Gastroesophageal sphincter (tissue), 4 donors: ENCODE data around the gene ITGA11. TPM values are rescaled to one million over a fixed set of nuclear protein-coding genes. Genes with fewer than 3 reads are reported as not detected.
A peak's percentile ranks its signal among the peaks of the same experiment; 100 is the strongest.

Experiments used
- ATAC-seq: fragments of 150-250 bp; one replicate; pipeline ENCODE4 v1.9.1; 2016; ENCODE audit warnings: mild to moderate bottlenecking, moderate library complexity
- H3K27ac ChIP-seq, 4 donors: fragments of 200-600 bp; sonication (generic) in 3 of 4; 1 replicate in 3 of 4; 2 replicates in 1 of 4; pipeline ENCODE4 v1.5.1; 2016 to 2019
- H3K27me3 ChIP-seq: fragments of 200-600 bp; sonication (generic); one replicate; pipeline ENCODE4 v1.5.1; 2019
- H3K36me3 ChIP-seq, 2 donors: fragments of 200-600 bp; sonication (generic); one replicate each; pipeline ENCODE4 v1.5.1; 2019; ENCODE audit warnings: control low read depth in 1 of 2
- H3K4me1 ChIP-seq, 3 donors: fragments of 200-600 bp; sonication (generic); 1 replicate in 2 of 3; 2 replicates in 1 of 3; pipeline ENCODE4 v1.5.1; 2016 to 2019; ENCODE audit warnings: control low read depth in 2 of 3
- H3K4me3 ChIP-seq, 2 donors: fragments of 200-600 bp; sonication (generic); one replicate each; pipeline ENCODE4 v1.5.1; 2019; ENCODE audit warnings: mild to moderate bottlenecking in 1 of 2, moderate library complexity in 1 of 2
- H3K9me3 ChIP-seq, 3 donors: fragments of 200-600 bp; sonication (generic); one replicate each; pipeline ENCODE4 v1.5.1; 2017 to 2019; ENCODE audit warnings: control low read depth in 2 of 3
- EP300 ChIP-seq: sonication (generic); formaldehyde crosslinking; IDR thresholded peaks from one replicate; pipeline ENCODE4 v1.6.1; 2017; ENCODE audit warnings: antibody characterized with exemption, mild to moderate bottlenecking
- POLR2A ChIP-seq, 2 donors: fragments of 450-650 bp; IDR thresholded peaks; one replicate each; pipeline ENCODE4 v1.6.1; 2017; ENCODE audit warnings: antibody characterized with exemption in 2 of 2, mild to moderate bottlenecking in 2 of 2, moderate library complexity in 1 of 2
- POLR2AphosphoS5 ChIP-seq: sonication (generic); formaldehyde crosslinking; IDR thresholded peaks from one replicate; pipeline ENCODE4 v1.6.1; 2017; ENCODE audit warnings: antibody characterized with exemption
- WGBS, 2 donors: methylation state at CpG; one replicate each; pipeline ENCODE4 v1.1.5; 2018; ENCODE audit warnings: low coverage in 1 of 2; 5-methylcytosine and 5-hydroxymethylcytosine counted together
- total RNA-seq, 4 donors: library from RNA; depleted of rRNA; stranded (reverse); fragments of >200 nt; gene quantifications; one replicate each; pipeline ENCODE4 v1.1.0, GENCODE V29; 2016
- TF ChIP-seq, protein P1 (sequence below), 4 experiments: fragments of 200-600 bp in 2 of 4; fragments of 450-650 bp in 2 of 4; sonication (generic) in 1 of 4; IDR thresholded peaks; one replicate each; pipeline ENCODE4 v1.5.1; 2017 to 2019; ENCODE audit warnings: antibody characterized with exemption in 4 of 4, mild to moderate bottlenecking in 2 of 4, moderate library complexity in 2 of 4

The ITGA11 gene
- total RNA-seq, 4 donors from 2014 or later: 3.8 to 9.5 (median 6.7) TPM

DNA sequence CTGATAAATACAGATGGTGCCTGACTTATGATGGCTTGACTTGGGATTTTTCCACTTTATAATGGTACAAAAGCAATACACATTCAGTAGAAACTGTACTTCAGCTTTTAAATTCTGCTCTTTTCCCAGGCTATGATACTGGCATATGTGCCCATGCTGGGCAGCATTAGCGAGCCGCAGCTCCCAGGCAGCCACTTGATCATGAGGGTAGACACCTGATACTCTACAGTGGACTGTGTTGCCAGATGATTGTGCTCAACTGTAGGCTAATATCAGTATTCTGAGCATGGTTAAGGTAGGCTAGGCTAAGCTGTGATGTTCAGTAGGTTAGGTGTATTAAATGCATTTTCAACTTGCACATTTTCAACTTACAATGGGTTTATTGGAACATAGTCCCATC, 172.1 kb downstream of the ITGA11 start:
- 80% methylated on average over 2 of the region's 2 CpGs for WGBS, 2 donors
- ATAC-seq: no peak

DNA sequence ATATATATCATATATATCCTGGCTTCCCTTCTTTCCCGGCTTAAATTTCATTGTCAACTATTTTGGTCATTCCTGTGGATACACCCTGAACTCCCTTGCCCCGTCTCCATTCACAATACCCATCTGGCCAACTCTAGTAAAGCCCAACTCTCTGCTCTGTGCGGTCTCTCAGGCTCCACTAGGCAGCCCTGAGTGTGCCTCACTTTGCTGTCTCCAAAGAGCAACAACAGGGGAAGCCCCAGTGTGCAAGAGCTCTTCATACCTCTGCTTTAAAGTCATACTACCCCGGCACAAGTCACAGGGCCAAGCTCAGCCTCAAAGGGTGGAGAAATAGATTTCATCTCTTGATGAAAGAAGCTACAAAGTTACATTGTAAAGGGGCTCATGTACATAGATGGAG, 173.3 kb downstream of the ITGA11 start:
- H3K27ac ChIP-seq: peak overlapping the region in 1 of 4 donors; percentile 14
- peaks cover 0 to 18% (median 3%) of the 10 kb centered on the region in 3 donors for H3K4me1 ChIP-seq
- H3K27me3 ChIP-seq: no peaks in the 10 kb centered on the region
- TF ChIP-seq EP300 (no peak), POLR2A (IDR thresholded peaks at IDR 0.05) (no peak), POLR2AphosphoS5 (no peak)
- TF ChIP-seq, protein P1, sequence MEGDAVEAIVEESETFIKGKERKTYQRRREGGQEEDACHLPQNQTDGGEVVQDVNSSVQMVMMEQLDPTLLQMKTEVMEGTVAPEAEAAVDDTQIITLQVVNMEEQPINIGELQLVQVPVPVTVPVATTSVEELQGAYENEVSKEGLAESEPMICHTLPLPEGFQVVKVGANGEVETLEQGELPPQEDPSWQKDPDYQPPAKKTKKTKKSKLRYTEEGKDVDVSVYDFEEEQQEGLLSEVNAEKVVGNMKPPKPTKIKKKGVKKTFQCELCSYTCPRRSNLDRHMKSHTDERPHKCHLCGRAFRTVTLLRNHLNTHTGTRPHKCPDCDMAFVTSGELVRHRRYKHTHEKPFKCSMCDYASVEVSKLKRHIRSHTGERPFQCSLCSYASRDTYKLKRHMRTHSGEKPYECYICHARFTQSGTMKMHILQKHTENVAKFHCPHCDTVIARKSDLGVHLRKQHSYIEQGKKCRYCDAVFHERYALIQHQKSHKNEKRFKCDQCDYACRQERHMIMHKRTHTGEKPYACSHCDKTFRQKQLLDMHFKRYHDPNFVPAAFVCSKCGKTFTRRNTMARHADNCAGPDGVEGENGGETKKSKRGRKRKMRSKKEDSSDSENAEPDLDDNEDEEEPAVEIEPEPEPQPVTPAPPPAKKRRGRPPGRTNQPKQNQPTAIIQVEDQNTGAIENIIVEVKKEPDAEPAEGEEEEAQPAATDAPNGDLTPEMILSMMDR (IDR thresholded peaks at IDR 0.05): no peak
- WGBS, 2 donors: 52 to 60% methylated on average over 2 to 3 of the region's 4 CpGs
- ATAC-seq: peak; percentile 61
- no peaks in the 10 kb centered on the region for H3K36me3 ChIP-seq
- H3K4me3 ChIP-seq: no peak overlapping the region
- H3K9me3 ChIP-seq: no peaks in the 10 kb centered on the region

More for the DNA sequence above, 172.1 kb downstream of the ITGA11 start:
- no peaks in the 10 kb centered on the region for H3K27me3 ChIP-seq
- TF ChIP-seq POLR2AphosphoS5 (no peak), POLR2A (IDR thresholded peaks at IDR 0.05) (no peak), EP300 (no peak)
- TF ChIP-seq, protein P1 (IDR thresholded peaks at IDR 0.05): no peak
- H3K36me3 ChIP-seq: no peaks in the 10 kb centered on the region
- peaks cover 0 to 18% (median 3%) of the 10 kb centered on the region in 3 donors for H3K4me1 ChIP-seq
- no peaks in the 10 kb centered on the region for H3K9me3 ChIP-seq
- no peak overlapping the region for H3K27ac ChIP-seq
- H3K4me3 ChIP-seq: no peak overlapping the region

GRCh38 chr15:68256675-68257450, 175.1 kb downstream of the ITGA11 start:
- TF ChIP-seq POLR2A (IDR thresholded peaks at IDR 0.05) (peak; percentile 65 to 74), POLR2AphosphoS5 (peak; percentile 90), EP300 (no peak)
- TF ChIP-seq, protein P1 (IDR thresholded peaks at IDR 0.05): no peak
- H3K9me3 ChIP-seq: no peaks in the 10 kb centered on the region
- ATAC-seq: peak; percentile 96
- no peaks in the 10 kb centered on the region for H3K36me3 ChIP-seq
- peak overlapping the region; percentile 36 to 68 for H3K4me3 ChIP-seq
- H3K27ac ChIP-seq: peak overlapping the region; percentile 52 to 93 (median 83)
- 0 to 7% methylated on average over 1 to 19 of the region's 57 CpGs for WGBS, 2 donors
- no peaks in the 10 kb centered on the region for H3K27me3 ChIP-seq
- peaks cover 0 to 23% (median 3%) of the 10 kb centered on the region in 3 donors for H3K4me1 ChIP-seq

DNA sequence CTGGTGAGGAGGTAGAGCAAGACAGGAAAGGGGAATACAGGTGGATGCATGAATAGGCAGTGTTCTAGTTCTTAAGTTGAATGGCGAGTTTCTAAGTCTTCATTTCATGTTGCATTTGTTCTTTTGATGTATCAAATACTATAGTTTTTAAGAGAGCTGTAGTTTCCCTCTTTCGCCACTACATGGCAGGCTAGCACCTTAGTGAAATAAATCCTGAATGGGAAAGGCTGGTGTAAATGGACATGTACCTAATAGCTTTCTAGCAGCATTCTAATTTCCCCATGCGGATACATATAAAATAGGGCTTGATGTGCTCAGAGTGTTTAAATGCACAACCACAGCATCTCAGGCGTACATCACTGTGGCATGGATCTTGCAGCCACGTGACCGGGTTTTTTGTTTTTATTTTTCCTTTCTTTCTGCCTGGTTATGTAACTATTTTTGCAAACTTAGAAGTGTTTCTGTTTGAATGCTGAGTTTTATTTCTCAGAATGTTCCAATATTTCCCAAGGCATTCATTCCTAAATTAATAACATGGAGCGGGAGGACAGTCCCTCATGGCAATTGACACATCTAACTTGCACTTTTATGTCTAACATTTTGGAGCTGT, 178.9 kb downstream of the ITGA11 start:
- TF ChIP-seq, protein P1 (IDR thresholded peaks at IDR 0.05): peak; percentile 82 to 89 (median 86)
- no peak for TF ChIP-seq POLR2AphosphoS5
- Histone ChIP-seq H3K9me3 (no peaks in the 10 kb centered on the region), H3K4me3 (no peak overlapping the region), H3K27ac (no peak overlapping the region), H3K36me3 (no peaks in the 10 kb centered on the region), H3K4me1 (peaks cover 0 to 23% (median 3%) of the 10 kb centered on the region in 3 donors), H3K27me3 (no peaks in the 10 kb centered on the region)
- peak; percentile 20 for ATAC-seq
- 13 to 24% methylated on average over 6 to 7 of the region's 7 CpGs for WGBS, 2 donors
